ENCODE results near the gene KAT7.

Gene KAT7

GRCh38 chr17:49760932-49761558 lies 27.4 kb upstream of the KAT7 start:
- DNase-seq (ENCODE audit: low spot score), result no peak

GRCh38 chr17:49762151-49762941 lies 26.1 kb upstream of the KAT7 start:
- no peak for DNase-seq (ENCODE audit: low spot score)

GRCh38 chr17:49763735-49764558 lies 24.5 kb upstream of the KAT7 start, which contains the start of gene FAM117A:
Gene FAM117A (minus strand): TSS chr17:49764131. CDS start chr17:49764087, 44 bp downstream.
- DNase-seq (ENCODE audit: low spot score), result peak; percentile 98

- DNase-seq (ENCODE audit: low spot score), result no peak
Observed at GRCh38 chr17:49764559-49765180, 23.8 kb upstream of the KAT7 start.

- DNase-seq (ENCODE audit: low spot score), result no peak
Observed at GRCh38 chr17:49766918-49767530, 21.5 kb upstream of the KAT7 start.

- no peak for DNase-seq (ENCODE audit: low spot score)
Observed at GRCh38 chr17:49775546-49776260, 12.8 kb upstream of the KAT7 start.

GRCh38 chr17:49776551-49777300 lies 11.8 kb upstream of the KAT7 start:
- DNase-seq (ENCODE audit: low spot score), result no peak

GRCh38 chr17:49777563-49777962 lies 10.9 kb upstream of the KAT7 start:
- no peak for DNase-seq (ENCODE audit: low spot score)

- DNase-seq (ENCODE audit: low spot score), result no peak
Observed at GRCh38 chr17:49779156-49779738, 9.2 kb upstream of the KAT7 start.

GRCh38 chr17:49779739-49780231 lies 8.7 kb upstream of the KAT7 start:
- DNase-seq (ENCODE audit: low spot score), result peak; percentile 39

GRCh38 chr17:49783071-49783715 lies 5.3 kb upstream of the KAT7 start:
- DNase-seq (ENCODE audit: low spot score), result no peak

GRCh38 chr17:49783791-49784190 lies 4.7 kb upstream of the KAT7 start:
- DNase-seq (ENCODE audit: low spot score), result no peak

GRCh38 chr17:49784636-49785035 lies 3.8 kb upstream of the KAT7 start:
- no peak for DNase-seq (ENCODE audit: low spot score)

GRCh38 chr17:49787884-49788477 lies 500 bp upstream of the KAT7 start:
- DNase-seq (ENCODE audit: low spot score), result no peak

- no peak for DNase-seq (ENCODE audit: low spot score)
Observed at GRCh38 chr17:49789243-49789578, 730 bp downstream of the KAT7 start.

GRCh38 chr17:49793309-49793708 lies 4.8 kb downstream of the KAT7 start:
- DNase-seq (ENCODE audit: low spot score), result no peak

GRCh38 chr17:49795372-49795771 lies 6.9 kb downstream of the KAT7 start:
- no peak for DNase-seq (ENCODE audit: low spot score)

- no peak for DNase-seq (ENCODE audit: low spot score)
Observed at GRCh38 chr17:49798182-49798581, 9.7 kb downstream of the KAT7 start.

GRCh38 chr17:49798738-49799137 lies 10.3 kb downstream of the KAT7 start:
- DNase-seq (ENCODE audit: low spot score), result no peak

Data from CD4-positive, alpha-beta T cell treated with Interleukin-6 at 100 ng/mL for 8 hours (primary cell).